Astrocyte (in vitro differentiated cells and primary cell): ENCODE data around the gene SPATA6. TPM values are rescaled to one million over a fixed set of nuclear protein-coding genes. Genes with fewer than 3 reads are reported as not detected.

Experiments
- DNase-seq: peaks from one replicate; pipeline ENCODE4 v3.0.0-alpha.2; 2010; ENCODE audit warnings: low read depth
- FAIRE-seq: peaks from 2 replicates; lab custom pipeline; 2011; peaks lifted over from hg19 to GRCh38; lab: Jason Lieb, UNC
- H2AFZ ChIP-seq: 2 replicates; pipeline ENCODE4 v1.6.0; 2012; ENCODE audit warnings: low read depth, low read length, inconsistent platforms
- H3K27ac ChIP-seq: 2 replicates; pipeline ENCODE4 v1.5.1; 2011; ENCODE audit warnings: low read depth, low read length, inconsistent platforms
- H3K27me3 ChIP-seq: 2 replicates; pipeline ENCODE4 v1.6.0; 2011; ENCODE audit warnings: low read length, inconsistent platforms; ENCODE audit not compliant: insufficient read depth
- H3K36me3 ChIP-seq: 2 replicates; pipeline ENCODE4 v1.5.1; 2011; ENCODE audit warnings: low read length, inconsistent platforms; ENCODE audit not compliant: insufficient read depth
- H3K4me1 ChIP-seq: 2 replicates; pipeline ENCODE4 v1.5.1; 2011; ENCODE audit warnings: low read length, inconsistent platforms; ENCODE audit not compliant: insufficient read depth
- H3K4me2 ChIP-seq: 2 replicates; pipeline ENCODE4 v1.6.0; 2012; ENCODE audit warnings: low read length, inconsistent platforms
- H3K4me3 ChIP-seq: 2 replicates; pipeline ENCODE4 v1.5.1; 2011; ENCODE audit warnings: low read depth, mild to moderate bottlenecking, low read length, inconsistent platforms; ENCODE audit not compliant: insufficient read depth
- H3K79me2 ChIP-seq: 2 replicates; pipeline ENCODE4 v1.6.0; 2012; ENCODE audit warnings: mild to moderate bottlenecking, low read length, inconsistent platforms; ENCODE audit not compliant: insufficient read depth
- H3K9ac ChIP-seq: 2 replicates; pipeline ENCODE4 v1.6.0; 2012; ENCODE audit warnings: mild to moderate bottlenecking, low read length, inconsistent platforms
- H3K9me3 ChIP-seq: 2 replicates; pipeline ENCODE4 v1.5.1; 2012; ENCODE audit warnings: low read depth, mild to moderate bottlenecking, low read length, inconsistent platforms; ENCODE audit not compliant: insufficient read depth
- H4K20me1 ChIP-seq: 2 replicates; pipeline ENCODE4 v1.6.0; 2012; ENCODE audit warnings: low read length, inconsistent platforms; ENCODE audit not compliant: insufficient read depth
- H3K27ac Mint-ChIP-seq: one replicate; pipeline ENCODE4 v1.8.0; 2021; ENCODE audit warnings: mild to moderate bottlenecking, mixed read lengths; ENCODE audit not compliant: unreplicated experiment
- H3K27me3 Mint-ChIP-seq: one replicate; pipeline ENCODE4 v1.8.0; 2021; ENCODE audit warnings: low read depth, mixed read lengths; ENCODE audit not compliant: unreplicated experiment
- H3K36me3 Mint-ChIP-seq: one replicate; pipeline ENCODE4 v1.8.0; 2021; ENCODE audit warnings: low read depth, mixed read lengths; ENCODE audit not compliant: unreplicated experiment
- H3K4me1 Mint-ChIP-seq: one replicate; pipeline ENCODE4 v1.8.0; 2021; ENCODE audit warnings: low read depth, mixed read lengths; ENCODE audit not compliant: unreplicated experiment
- H3K4me3 Mint-ChIP-seq: one replicate; pipeline ENCODE4 v1.8.0; 2021; ENCODE audit warnings: mild to moderate bottlenecking, moderate library complexity, mixed read lengths; ENCODE audit not compliant: unreplicated experiment
- H3K9me3 Mint-ChIP-seq: one replicate; pipeline ENCODE4 v1.8.0; 2021; ENCODE audit warnings: mild to moderate bottlenecking, mixed read lengths; ENCODE audit not compliant: unreplicated experiment
- CTCF ChIP-seq: IDR thresholded peaks from 2 replicates; pipeline ENCODE4 v1.5.1; 2011; ENCODE audit warnings: low read depth, mild to moderate bottlenecking, inconsistent platforms, low read length, moderate library complexity; ENCODE audit not compliant: insufficient read depth
- EZH2 ChIP-seq: IDR thresholded peaks from 2 replicates; pipeline ENCODE4 v1.6.1; 2012; ENCODE audit warnings: mild to moderate bottlenecking, low read length, inconsistent platforms; ENCODE audit not compliant: insufficient read depth
- total RNA-seq: library from RNA; stranded (reverse); gene quantifications from 2 replicates; pipeline ENCODE4 v1.2.1, GENCODE V29; 2021

Gene SPATA6
- total RNA-seq, 1 donor from 2014 or later: 8.2 TPM

DNA sequence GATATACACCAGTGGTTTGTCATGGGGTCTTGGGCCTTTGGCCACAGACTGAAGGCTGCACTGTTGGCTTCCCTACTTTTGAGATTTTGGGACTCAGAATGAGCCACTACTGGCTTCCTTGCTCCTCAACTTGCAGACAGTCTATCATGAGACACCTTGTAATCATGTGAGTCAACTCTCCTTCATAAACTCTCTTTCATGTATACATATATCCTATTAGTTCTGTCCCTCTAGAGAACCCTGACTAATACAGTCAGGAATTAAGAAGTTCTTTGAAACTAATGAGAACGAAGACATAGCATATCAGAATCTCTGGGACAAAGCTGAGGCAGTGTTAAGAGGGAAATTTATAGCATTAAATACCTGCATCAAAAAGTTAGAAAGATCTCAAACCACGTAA, 138.7 kb downstream of the SPATA6 start:
- DNase-seq: no peak
- H3K27ac Mint-ChIP-seq: no peak overlapping the region
- FAIRE-seq: no peak
- Histone ChIP-seq H2AFZ (no peak overlapping the region), H3K79me2 (no peaks in the 10 kb centered on the region), H4K20me1 (no peaks in the 10 kb centered on the region), H3K27ac (no peak overlapping the region), H3K4me1 (no peaks in the 10 kb centered on the region), H3K9ac (no peak overlapping the region), H3K4me3 (no peak overlapping the region), H3K27me3 (no peaks in the 10 kb centered on the region), H3K9me3 (peaks cover 7% of the 10 kb centered on the region), H3K4me2 (no peak overlapping the region), H3K36me3 (no peaks in the 10 kb centered on the region)
- H3K4me3 Mint-ChIP-seq: no peak overlapping the region
- no peaks in the 10 kb centered on the region for H3K27me3 Mint-ChIP-seq
- no peaks in the 10 kb centered on the region for H3K4me1 Mint-ChIP-seq
- H3K36me3 Mint-ChIP-seq: peaks cover 6% of the 10 kb centered on the region
- H3K9me3 Mint-ChIP-seq: peaks cover 24% of the 10 kb centered on the region
- no peak for TF ChIP-seq EZH2
- no peak for TF ChIP-seq CTCF

DNA sequence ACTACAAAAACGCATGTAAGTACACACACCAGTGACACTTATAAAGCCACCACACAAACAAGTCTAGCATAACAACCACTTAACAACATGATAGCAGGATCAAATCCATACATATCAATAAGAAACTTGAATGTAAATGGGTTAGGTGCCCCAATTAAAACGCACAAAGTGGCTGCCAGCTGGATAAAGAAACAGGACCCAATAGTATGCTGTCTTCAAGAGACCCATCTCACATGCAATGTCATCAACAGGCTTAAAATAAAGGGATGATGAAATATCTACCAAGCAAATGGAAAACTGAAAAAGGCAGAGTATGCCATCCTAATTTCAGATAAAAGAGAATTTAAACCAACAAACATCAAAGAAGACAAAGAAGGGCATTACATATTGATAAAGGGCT, 139.9 kb downstream of the SPATA6 start:
- no peaks in the 10 kb centered on the region for H3K27me3 Mint-ChIP-seq
- TF ChIP-seq EZH2: no peak
- no peak for TF ChIP-seq CTCF
- H3K9me3 ChIP-seq: peaks cover 7% of the 10 kb centered on the region
- H3K4me1 Mint-ChIP-seq: no peaks in the 10 kb centered on the region
- H3K4me2 ChIP-seq: no peak overlapping the region
- no peaks in the 10 kb centered on the region for H3K27me3 ChIP-seq
- no peak overlapping the region for H3K4me3 Mint-ChIP-seq
- H3K4me1 ChIP-seq: no peaks in the 10 kb centered on the region
- no peaks in the 10 kb centered on the region for H3K36me3 ChIP-seq
- H3K36me3 Mint-ChIP-seq: peaks cover 6% of the 10 kb centered on the region
- no peaks in the 10 kb centered on the region for H3K79me2 ChIP-seq
- H2AFZ ChIP-seq: no peak overlapping the region
- H3K9ac ChIP-seq: no peak overlapping the region
- H3K4me3 ChIP-seq: no peak overlapping the region
- H3K27ac ChIP-seq: no peak overlapping the region
- H3K27ac Mint-ChIP-seq: no peak overlapping the region
- H4K20me1 ChIP-seq: no peaks in the 10 kb centered on the region
- FAIRE-seq (no peak), DNase-seq (no peak)
- peaks cover 24% of the 10 kb centered on the region for H3K9me3 Mint-ChIP-seq

DNA sequence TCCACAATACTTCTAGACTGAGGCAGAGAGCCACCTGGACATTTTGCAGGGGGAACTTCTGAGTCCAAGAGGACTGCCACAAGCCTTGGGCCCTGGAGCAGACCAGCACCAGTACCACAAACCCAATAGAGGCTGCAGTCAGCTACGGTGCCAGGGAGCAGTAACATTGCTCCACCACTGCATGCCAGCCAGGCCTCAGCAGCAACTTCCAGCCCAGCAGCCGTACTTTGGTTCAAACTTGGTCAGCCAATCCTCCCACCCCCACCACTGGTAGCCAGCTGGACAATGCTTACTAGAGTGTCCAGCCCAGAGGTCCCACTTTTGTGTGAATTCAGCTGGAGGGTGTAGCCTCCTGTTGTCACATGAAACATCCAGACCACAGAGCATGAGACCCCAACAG, 142.1 kb downstream of the SPATA6 start:
- H3K36me3 ChIP-seq: no peaks in the 10 kb centered on the region
- FAIRE-seq (no peak), DNase-seq (no peak)
- H3K9ac ChIP-seq: no peak overlapping the region
- H3K79me2 ChIP-seq: no peaks in the 10 kb centered on the region
- Mint-ChIP-seq H3K27ac (no peak overlapping the region), H3K9me3 (peaks cover 26% of the 10 kb centered on the region), H3K4me1 (no peaks in the 10 kb centered on the region), H3K4me3 (no peak overlapping the region), H3K27me3 (no peaks in the 10 kb centered on the region), H3K36me3 (peaks cover 17% of the 10 kb centered on the region)
- no peak overlapping the region for H3K27ac ChIP-seq
- H4K20me1 ChIP-seq: no peaks in the 10 kb centered on the region
- no peak overlapping the region for H3K4me2 ChIP-seq
- TF ChIP-seq CTCF (no peak), EZH2 (no peak)
- no peak overlapping the region for H2AFZ ChIP-seq
- H3K4me3 ChIP-seq: no peak overlapping the region
- H3K4me1 ChIP-seq: no peaks in the 10 kb centered on the region
- H3K27me3 ChIP-seq: no peaks in the 10 kb centered on the region
- H3K9me3 ChIP-seq: peaks cover 10% of the 10 kb centered on the region
